GM21723 (cell line): ENCODE measurements around the gene PDS5B.
"Not testable (repeated sequence)": the region's sequence is repeated elsewhere in the genome, so short reads cannot be mapped to it uniquely, and the experiment has no call there.

ENCODE experiments used
- ATAC-seq: cut with Tn5 transposase; IDR thresholded peaks from one replicate; pipeline ENCODE4 v1.9.1; 2021; ENCODE audit warnings: mild to moderate bottlenecking, moderate library complexity; ENCODE audit not compliant: unreplicated experiment

Gene PDS5B, protein sequence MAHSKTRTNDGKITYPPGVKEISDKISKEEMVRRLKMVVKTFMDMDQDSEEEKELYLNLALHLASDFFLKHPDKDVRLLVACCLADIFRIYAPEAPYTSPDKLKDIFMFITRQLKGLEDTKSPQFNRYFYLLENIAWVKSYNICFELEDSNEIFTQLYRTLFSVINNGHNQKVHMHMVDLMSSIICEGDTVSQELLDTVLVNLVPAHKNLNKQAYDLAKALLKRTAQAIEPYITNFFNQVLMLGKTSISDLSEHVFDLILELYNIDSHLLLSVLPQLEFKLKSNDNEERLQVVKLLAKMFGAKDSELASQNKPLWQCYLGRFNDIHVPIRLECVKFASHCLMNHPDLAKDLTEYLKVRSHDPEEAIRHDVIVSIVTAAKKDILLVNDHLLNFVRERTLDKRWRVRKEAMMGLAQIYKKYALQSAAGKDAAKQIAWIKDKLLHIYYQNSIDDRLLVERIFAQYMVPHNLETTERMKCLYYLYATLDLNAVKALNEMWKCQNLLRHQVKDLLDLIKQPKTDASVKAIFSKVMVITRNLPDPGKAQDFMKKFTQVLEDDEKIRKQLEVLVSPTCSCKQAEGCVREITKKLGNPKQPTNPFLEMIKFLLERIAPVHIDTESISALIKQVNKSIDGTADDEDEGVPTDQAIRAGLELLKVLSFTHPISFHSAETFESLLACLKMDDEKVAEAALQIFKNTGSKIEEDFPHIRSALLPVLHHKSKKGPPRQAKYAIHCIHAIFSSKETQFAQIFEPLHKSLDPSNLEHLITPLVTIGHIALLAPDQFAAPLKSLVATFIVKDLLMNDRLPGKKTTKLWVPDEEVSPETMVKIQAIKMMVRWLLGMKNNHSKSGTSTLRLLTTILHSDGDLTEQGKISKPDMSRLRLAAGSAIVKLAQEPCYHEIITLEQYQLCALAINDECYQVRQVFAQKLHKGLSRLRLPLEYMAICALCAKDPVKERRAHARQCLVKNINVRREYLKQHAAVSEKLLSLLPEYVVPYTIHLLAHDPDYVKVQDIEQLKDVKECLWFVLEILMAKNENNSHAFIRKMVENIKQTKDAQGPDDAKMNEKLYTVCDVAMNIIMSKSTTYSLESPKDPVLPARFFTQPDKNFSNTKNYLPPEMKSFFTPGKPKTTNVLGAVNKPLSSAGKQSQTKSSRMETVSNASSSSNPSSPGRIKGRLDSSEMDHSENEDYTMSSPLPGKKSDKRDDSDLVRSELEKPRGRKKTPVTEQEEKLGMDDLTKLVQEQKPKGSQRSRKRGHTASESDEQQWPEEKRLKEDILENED (N-terminal part only)

DNA sequence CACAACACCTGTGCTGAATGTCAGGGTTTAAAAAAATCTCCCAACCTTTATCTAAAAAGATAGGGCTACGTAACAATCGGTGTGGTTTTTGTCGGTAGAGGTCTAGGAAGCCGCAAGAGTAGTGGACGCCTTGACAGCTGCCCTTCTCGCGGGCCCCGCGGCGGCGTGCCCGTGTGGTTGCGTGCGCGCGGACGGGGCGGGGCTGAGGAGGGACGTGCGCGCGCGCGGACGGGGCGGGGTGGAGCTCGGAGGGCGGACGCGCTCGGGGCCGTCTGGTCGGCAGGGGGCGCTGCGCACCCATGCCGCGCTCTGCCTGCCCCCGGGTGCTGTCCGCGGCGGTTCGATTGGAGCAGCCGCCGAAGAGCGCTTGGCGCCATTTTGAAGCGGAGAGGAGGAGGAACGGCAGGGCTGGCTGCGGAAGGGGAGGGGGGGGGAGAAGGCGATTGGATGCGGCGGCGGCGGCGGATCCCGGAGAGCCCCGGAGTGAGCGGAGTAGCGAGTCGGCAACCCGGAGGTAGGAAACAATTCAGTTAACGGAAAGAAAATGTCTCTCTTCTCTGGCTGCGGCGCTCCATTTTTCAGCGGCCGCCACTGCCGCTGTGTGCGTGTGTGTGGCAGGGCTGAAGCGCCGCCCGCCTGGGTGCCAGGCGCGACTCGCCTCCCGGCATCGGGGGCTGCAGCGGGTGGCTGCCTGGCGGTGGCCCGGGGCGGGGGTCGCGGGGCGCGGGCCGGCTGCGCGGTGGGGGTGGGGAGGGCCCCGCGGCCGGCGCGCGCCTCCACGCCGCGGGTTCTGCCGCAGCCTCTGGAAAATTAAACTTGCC, at the start of gene PDS5B:
Gene PDS5B (plus strand): TSS at position 373 of the 821 bp plus-strand sequence. CDS start 62,321 bp downstream, outside the sequence.
- ATAC-seq, result peak; percentile 81

DNA sequence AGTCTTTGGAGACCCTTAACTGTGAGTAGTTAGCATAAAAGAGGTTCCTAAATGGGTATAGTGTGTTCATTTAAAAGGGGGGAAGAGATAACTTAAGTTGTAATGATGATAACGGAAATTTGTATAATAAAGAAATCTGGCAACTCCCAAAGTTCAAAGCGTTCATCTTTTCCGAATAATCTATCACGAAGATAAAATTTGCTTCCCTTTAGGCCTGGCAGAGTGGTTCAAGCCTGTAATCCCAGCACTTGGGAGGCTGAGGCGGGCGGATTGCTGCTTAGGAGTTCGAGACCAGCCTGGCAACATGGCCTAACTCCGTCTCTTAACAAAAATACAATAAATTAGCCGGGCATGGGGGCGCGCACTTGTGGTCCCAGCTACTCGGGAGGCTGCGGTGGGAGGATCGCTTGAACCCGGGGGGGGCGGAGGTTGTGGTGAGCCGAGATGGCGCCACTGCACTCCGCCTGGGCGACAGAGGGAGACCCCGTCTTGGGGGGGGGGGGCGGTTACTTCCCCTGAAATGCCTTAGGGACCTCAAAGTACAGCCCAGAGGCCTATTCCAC, 48.6 kb upstream of the PDS5B start:
- ATAC-seq, result peak; percentile 3

GRCh38 chr13:32538143-32538620, 48.1 kb upstream of the PDS5B start:
- ATAC-seq, result peak; percentile 84

- ATAC-seq, result peak; percentile 97
These were observed 47.5 kb upstream of the PDS5B start, which contains the start of gene N4BP2L2 for GRCh38 chr13:32538621-32539246. N4BP2L2 (minus strand) TSS chr13:32538795; CDS start chr13:32537027, 1,768 bp downstream.

- ATAC-seq, result no peak
These were observed 44.0 kb upstream of the PDS5B start for GRCh38 chr13:32542221-32542620.

- no peak for ATAC-seq
These were observed 41.2 kb upstream of the PDS5B start for GRCh38 chr13:32545083-32545482.

DNA sequence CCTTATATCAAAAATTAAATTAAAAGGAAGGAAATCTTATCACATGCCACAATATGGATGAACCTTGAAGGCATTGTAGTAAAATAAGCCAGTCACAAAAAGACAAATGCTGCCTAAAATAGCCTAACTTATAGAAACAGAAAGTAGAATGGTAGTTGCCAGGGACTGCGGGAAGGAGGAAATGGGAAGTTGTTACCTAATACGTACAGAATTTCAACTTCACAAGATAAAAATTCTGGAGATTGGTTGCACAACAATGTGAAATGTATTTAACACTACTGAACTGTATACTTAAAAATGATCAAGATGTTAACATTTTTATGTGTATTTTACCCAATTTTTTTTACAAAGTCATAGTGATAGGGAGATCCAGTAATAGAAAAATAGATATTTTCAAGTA, 37.4 kb upstream of the PDS5B start:
- no peak for ATAC-seq

- ATAC-seq, result no peak
These were observed 36.5 kb upstream of the PDS5B start for GRCh38 chr13:32549788-32550187.

DNA sequence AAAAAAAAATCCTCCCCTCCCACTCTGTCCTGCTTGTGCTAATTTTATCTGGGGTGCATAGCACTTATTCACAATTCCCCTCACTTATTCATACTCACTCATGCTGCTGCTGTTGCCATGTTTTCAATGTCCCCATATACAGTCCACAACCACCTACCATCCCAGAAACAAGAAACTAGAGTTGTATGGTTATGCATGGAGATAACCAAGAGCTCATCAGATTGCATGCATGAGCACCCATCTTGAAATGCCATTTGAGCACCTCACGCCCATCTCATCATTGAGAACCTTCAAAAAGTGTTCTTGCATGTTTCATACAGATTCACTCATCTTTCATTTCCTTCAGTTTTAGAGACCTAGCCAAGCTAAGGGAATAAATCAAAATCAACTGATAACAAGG, 32.5 kb upstream of the PDS5B start:
- no peak for ATAC-seq

GRCh38 chr13:32555613-32556012, 30.6 kb upstream of the PDS5B start:
- no peak for ATAC-seq

GRCh38 chr13:32560842-32561241, 25.4 kb upstream of the PDS5B start:
- ATAC-seq, result not testable (repeated sequence)

DNA sequence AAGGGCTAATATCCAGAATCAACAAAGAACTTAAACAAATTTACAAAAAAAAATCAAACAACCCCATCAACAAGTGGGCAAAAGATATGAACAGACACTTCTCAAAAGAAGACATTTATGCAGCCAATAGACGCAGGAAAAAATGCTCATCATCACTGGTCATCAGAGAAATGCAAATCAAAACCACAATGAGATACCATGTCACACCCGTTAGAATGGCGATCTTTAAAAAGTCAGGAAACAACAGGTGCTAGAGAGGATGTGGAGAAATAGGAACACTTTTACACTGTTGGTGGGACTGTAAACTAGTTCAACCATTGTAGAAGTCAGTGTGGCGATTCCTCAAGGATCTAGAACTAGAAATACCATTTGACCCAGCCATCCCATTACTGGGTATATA, 10.6 kb upstream of the PDS5B start:
- not testable (repeated sequence) for ATAC-seq

DNA sequence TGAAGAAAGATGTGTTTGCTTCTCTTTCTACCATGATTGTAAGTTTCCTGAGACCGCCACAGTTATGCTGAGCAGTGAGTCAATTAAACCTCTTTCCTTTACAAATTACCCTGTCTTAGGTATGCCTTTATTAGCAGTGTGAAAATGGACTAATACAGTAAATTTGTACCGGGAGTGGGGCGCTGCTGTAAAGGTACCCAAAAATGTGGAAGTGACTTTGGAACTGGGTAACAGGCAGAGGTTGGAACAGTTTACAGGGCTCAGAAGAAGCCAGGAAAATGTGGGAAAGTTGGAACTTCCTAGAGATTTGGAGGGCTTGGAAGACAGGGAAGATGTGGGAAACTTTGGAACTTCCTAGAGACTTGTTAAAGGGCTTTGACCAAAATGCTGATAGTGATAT, 9.2 kb upstream of the PDS5B start:
- no peak for ATAC-seq

DNA sequence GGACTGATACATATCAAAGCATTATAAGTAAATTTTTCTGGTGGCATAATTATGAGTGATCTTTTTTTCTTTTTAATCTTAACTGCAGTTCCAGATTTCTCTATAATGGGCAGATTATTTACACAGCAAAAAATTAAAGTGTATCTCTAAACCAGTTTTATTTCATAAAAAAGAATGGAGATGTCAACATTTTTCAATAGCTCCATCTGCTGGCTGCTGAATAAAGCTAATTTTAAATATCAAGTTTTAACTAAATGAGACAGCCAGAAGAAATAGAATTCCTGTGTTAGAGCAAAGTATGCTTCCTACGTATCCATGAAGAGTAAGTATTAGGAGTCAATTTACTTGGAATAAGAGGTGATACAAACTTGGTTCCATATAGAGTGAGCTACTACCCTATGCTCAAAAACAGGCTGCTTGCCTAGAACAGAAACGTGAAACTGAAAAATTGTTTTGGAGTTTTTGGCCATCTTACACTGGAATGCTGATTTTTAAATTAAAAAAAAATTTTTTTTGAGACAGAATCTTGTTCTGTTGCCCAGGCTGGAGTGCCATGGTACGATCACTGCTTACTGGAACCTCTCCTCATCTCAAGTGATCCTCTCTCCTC, 5.0 kb upstream of the PDS5B start:
- no peak for ATAC-seq

- ATAC-seq, result no peak
These were observed 4.0 kb upstream of the PDS5B start for GRCh38 chr13:32582281-32582680.

DNA sequence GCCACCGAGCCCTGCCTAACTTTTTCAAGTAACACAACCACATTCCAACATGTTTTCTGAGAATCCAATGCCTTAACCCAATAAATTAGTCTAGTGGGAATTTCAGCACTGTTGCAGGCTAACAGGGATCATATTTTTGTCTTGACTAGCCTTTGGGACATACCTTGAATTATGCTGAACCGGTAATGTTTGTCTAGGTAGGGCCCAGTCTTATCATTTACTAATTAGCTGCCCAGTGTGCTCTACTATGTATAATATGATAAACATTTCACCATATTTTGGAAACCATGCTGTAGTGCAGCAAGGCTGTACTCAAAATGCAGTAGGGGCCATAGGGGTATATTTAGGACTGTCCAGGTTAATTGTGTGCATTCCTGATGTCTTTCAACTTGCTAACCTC, 3.3 kb upstream of the PDS5B start:
- no peak for ATAC-seq

DNA sequence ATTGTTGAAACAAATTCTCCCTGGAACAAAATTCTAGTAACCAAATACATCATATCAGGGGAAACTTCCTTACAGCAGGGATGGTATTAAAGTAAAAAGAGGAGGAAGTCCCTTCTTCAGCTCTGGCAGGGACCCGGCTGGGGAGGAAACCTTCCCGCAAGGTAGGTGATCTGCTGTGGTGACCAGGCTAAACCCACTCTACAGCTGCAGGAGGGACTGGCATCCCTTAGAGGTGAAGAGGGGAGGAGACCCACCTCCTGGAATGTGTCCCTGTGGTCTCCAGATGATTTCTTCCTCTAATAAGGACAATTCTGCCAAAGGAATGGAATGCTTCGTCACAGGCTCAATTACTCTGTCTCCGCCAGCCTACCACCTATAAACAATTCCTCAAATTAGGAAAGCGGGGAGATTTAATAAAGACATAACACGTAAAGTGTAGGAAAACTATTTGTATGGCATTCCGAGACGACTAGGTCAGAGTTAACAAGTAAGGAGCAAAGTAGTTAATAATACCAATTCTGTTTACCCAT, 637 bp upstream of the PDS5B start:
- no peak for ATAC-seq

- peak; percentile 40 for ATAC-seq
These were observed 959 bp downstream of the PDS5B start for GRCh38 chr13:32587011-32587810.
